Loucy (cell line): Measurements from ENCODE around the gene TUBA3D.
"Not testable (repeated sequence)": the region's sequence is repeated elsewhere in the genome, so short reads cannot be mapped to it uniquely, and the experiment has no call there.

ENCODE experiments used
- EZH2phosphoT487 ChIP-seq: fragments of 200-600 bp; IDR thresholded peaks from 2 replicates; pipeline ENCODE4 v1.6.1; 2018; ENCODE audit warnings: antibody characterized with exemption, mild to moderate bottlenecking, moderate library complexity, borderline replicate concordance
- TF ChIP-seq, protein P1 (sequence below): fragments of 200-600 bp; sonication (generic); conservative IDR thresholded peaks from 2 replicates; pipeline ENCODE4 v1.5.1; 2014; ENCODE audit warnings: mild to moderate bottlenecking, antibody characterized with exemption, low read length

DNA sequence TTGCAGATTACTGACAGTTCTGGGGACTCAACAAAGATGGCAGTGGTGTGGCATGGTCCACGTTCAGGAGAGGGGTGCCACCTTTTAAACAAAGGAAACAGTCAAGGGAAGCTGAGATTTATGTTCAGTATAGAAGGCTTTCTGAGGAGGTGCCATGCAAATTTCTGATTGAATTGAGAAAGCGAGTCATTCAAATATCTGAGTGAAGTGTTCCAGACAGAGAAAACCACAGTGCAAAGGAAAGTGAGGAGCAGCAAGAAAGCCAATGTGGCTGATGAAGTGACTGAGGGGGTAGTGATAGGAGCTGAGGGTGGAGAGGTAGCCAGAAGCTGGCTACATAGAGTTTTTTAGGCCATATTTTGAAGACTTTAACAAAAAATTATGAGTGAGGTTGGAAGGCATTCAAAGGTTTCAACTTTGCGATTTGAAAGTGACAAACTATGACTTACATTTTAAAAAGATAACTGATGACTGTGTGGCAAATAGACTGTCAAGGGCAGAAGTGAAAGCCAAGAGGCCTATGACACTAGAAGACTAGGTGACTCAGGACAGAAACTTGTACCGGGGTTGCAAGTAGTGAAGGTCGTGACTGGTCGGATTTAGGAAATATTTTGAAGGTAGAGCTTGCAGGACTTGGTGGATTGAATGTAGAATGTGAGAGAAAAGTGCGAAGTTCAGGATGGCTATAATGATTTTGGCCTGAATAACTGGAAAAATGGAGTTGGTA lies 35.0 kb upstream of the TUBA3D start:
- TF ChIP-seq, protein P1, sequence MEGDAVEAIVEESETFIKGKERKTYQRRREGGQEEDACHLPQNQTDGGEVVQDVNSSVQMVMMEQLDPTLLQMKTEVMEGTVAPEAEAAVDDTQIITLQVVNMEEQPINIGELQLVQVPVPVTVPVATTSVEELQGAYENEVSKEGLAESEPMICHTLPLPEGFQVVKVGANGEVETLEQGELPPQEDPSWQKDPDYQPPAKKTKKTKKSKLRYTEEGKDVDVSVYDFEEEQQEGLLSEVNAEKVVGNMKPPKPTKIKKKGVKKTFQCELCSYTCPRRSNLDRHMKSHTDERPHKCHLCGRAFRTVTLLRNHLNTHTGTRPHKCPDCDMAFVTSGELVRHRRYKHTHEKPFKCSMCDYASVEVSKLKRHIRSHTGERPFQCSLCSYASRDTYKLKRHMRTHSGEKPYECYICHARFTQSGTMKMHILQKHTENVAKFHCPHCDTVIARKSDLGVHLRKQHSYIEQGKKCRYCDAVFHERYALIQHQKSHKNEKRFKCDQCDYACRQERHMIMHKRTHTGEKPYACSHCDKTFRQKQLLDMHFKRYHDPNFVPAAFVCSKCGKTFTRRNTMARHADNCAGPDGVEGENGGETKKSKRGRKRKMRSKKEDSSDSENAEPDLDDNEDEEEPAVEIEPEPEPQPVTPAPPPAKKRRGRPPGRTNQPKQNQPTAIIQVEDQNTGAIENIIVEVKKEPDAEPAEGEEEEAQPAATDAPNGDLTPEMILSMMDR, result not testable (repeated sequence)
- TF ChIP-seq EZH2phosphoT487, result not testable (repeated sequence)
